DMS114 treated with DMSO at 0.1 percent for 48 hours (cell line): ENCODE data around the gene GCNA.

Source experiments
- DNase-seq: peaks from one replicate; lab custom pipeline; 2025; ENCODE audit not compliant: unreplicated experiment; lab: John Stamatoyannopoulos, UW

The GCNA gene, protein sequence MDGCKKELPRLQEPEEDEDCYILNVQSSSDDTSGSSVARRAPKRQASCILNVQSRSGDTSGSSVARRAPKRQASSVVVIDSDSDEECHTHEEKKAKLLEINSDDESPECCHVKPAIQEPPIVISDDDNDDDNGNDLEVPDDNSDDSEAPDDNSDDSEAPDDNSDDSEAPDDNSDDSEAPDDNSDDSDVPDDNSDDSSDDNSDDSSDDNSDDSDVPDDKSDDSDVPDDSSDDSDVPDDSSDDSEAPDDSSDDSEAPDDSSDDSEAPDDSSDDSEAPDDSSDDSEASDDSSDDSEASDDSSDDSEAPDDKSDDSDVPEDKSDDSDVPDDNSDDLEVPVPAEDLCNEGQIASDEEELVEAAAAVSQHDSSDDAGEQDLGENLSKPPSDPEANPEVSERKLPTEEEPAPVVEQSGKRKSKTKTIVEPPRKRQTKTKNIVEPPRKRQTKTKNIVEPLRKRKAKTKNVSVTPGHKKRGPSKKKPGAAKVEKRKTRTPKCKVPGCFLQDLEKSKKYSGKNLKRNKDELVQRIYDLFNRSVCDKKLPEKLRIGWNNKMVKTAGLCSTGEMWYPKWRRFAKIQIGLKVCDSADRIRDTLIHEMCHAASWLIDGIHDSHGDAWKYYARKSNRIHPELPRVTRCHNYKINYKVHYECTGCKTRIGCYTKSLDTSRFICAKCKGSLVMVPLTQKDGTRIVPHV

DNA sequence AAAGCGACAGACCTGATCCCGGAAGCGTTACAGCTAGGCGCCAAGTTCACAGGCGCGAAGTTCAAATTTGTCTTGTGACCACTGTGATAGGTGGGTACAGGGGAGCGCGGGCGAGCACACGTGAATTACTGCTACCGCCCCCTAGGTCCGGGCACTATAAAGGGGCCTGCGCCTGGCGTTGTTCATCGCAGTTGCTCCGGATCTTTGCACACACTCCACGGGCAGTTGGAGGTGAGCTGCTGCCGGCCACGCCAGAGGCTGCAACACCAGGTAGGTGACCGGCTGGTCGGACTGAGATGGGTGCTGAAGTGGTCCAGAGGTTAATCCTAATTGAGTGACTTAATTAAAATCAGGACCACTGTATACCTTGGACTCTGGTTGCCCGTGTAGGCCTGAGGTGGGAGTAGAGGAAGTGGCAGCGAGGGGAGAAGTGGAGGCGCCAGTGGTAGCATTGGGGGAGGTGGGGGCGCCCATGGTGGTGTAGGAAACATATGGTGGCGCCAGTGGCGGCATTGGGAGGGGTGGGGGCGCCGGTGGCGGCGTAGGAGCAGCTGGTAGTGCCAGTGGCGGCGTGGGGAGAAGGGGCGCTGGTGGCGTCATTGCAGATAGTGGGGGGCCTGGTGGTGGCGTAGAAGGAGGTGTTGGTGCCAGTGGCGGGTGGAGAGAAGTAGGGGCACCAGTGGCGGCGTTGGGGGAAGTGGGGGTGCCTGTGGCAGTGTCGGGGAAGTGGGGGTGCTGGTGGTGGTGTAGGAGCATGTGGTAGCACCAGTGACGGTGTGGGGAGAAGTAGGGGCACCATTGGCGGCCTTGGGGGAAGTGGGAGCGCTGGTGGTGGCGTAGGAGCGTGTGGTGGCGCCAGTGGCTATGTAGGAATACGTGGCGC is at the start of gene GCNA:
TSS of gene GCNA (plus strand) at position 185 of the 883 bp plus-strand sequence. CDS start 2,385 bp downstream, outside the sequence.
- DNase-seq, result no peak

DNA sequence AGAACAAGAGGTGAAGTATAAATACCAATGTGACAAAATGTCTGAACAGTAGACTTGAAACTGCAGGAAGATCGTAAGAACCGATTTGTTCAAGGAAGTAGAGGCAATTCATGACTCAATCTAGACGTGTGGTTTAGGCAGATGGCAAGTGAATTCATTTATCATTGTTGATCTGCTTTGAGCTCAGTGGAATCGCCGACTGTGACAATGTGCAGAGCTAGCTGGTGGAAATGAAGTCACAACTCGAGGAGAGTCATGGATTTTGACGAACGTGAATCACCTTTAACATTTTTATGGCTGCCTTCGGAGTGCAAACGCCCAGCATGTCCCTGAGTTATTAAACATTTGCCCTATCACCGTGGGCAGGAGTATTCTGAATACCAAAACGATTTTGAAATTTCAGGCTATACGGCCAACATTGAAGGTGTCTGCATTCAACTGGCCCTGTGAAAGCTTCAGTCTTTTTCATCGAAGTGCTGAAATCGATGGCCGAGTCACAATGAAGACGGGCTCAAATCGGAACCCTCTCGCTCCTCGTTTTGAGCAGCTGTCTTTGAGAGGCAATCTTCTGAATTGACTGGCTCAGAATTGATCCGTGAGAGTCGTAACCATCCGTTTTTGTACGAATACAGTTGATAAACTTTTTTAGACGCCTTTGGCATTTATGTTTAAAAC is 46.0 kb upstream of the GCNA start:
- DNase-seq, result no peak

DNA sequence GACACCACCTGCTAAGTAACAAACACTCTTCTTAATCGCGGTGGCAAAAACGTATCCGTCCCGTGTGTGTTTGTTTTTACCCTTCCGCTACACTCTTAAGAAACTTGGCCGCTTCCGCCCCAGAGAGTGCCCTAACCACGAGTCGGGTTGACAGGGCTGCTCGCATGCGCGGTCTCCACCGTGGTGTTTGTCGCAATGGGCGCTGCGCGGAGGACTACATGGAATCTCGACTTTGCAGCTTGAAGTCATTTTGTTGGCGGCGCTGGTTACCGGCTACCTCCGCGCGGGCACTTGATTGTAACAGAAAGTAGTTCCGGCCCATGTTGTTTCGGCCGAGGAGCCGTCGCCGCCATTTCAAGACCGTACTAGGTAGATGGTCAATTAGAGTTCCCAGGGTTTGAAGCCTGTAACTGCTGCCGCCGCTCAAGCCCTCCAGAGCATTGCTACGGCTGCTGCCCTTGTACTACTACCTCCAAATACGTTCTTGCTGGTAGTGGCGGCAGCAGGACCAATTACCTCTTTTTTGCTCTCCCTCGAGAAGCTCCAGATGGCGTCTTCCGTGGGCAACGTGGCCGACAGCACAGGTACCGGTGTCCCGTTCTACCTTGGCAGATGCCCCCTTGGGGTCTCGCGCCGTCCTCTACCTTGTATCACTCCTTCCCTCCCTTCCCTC is 45.3 kb upstream of the GCNA start, which contains the start of gene OGT:
TSS of gene OGT (plus strand) at position 352 of the 673 bp plus-strand sequence. CDS start at position 548, 196 bp downstream.
- peak; percentile 91 for DNase-seq

DNA sequence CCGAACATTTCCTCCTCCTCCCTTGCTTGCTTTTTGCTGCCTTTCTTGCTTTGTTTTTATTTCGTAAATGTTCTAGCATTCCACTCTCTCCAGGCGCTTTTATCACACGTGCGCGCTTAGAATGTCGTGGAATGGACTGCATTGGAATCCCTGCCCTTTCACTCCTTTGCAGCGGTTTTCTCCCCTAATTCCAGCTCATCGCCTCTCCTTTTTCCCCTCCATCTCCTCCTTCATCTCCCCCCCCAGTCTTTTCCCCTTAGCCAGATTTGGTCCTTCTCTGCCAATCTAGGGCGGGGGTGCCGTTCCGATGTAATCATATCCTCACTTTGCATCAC is 44.8 kb upstream of the GCNA start:
- no peak for DNase-seq

DNA sequence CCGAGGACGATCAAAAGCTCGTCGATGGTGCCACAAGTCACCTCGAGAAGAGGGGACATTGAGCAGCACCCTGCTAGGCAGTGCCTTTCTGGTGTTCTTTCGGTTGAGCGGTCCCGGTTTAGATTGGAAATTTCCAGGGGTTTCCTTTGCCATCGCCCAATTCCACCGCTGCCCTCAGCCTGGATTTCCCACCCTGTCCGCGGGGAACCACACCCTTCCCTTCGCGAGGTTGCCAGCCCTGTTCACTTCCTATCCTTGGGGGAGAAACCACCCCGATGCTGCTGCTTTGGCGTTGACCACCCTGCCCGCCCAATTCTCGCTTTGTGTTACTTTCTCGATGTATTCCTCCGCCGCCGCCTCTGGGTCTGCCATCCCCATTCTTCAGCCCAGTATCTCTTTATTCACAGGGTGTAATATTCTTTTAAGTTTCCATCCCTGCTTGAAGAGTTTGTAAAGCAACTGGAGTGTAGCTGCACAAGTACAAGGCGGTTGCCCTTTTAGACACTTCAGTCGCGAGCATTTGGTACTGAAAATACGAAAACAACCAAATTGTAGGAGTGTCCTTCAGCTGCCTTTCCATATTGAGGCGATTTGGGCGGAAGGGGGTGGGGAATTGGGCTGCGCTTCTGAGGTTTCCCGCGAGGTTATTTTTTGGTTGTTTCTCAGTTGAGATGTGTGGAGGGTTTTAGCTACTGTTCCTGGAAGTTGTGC is 44.2 kb upstream of the GCNA start:
- peak; percentile 57 for DNase-seq

DNA sequence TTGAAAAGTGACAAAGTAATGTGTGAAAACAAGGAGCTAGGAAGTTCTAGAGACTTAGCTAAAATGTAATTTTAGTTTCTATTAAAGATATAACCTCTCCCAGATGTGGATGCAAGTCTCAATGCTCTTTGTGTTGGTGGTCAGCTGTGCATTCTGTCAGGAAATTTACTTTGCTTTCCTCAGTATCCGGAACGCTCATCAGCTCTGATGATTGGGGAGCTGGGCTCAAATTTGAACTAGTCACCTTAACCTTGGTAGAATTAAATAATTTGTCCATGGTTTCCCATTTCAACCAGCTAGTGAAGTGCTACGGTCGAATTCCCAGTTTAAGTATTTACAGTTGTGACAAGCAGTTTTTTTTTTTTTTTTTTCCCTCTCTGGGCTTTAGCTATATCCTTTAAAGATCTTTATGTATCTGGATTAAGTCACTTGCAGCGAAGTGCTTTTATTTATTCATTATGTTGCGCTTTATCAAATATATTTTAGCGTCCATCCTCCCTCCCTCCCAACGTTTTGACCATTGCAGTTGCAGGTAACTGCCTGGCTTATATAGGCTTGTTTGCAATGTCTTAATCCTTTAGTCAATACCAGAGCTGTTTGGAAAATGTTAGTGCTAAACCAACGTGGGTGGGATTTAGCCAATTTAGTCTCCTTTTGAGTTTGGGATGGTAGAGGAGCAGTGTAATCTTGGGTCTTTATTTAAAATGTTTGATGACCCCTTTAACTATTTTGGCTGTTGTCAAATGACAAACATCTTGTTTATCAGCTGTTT is 43.3 kb upstream of the GCNA start:
- DNase-seq, result no peak

DNA sequence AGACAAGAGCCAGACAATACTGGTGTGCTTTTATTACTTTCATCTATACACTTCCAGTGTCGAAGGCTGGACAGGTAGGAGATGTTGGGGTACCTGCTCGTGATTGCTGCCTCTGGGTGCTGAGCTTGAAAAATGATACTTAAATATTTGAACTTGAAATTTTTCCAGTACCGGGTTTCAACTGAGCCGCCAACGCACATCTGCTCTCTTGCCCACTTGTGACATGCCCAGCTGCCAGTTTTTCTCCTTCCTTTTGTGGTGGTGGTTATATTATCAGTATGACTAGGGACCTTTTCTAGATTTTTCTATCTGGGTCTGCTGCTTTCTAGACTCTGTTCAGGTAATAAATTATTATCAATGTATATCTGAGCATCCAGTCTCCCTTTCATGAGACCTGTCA is 42.0 kb upstream of the GCNA start:
- no peak for DNase-seq

DNA sequence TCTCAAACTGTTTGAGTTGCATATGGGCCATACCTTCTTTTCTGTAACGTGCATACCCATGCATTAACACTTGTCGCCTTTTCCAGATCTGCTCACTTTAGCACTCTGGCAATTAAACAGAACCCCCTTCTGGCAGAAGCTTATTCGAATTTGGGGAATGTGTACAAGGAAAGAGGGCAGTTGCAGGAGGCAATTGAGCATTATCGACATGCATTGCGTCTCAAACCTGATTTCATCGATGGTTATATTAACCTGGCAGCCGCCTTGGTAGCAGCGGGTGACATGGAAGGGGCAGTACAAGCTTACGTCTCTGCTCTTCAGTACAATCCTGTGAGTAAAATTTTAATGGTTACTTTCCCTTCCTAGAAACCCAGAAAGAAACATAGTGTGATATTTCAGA is 40.5 kb upstream of the GCNA start:
- DNase-seq, result no peak

DNA sequence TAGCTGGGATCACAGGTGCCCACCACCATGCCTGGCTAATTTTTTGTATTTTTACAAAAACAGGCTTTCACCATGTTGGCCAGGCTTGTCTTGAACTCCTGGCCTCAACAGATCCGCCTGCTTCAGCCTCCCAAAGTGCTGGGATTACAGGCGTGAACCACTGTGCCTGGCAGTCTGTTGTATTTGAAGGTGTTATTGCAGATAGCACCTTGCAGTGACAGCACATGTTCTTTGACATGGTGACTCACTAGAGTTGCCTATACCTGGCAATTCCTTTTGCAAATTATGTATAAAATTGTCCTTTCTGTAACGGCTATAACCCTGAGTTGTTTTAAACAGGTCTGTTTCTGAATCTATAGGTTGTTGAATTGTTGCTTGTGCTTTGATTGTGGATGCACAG is 37.4 kb upstream of the GCNA start:
- no peak for DNase-seq

DNA sequence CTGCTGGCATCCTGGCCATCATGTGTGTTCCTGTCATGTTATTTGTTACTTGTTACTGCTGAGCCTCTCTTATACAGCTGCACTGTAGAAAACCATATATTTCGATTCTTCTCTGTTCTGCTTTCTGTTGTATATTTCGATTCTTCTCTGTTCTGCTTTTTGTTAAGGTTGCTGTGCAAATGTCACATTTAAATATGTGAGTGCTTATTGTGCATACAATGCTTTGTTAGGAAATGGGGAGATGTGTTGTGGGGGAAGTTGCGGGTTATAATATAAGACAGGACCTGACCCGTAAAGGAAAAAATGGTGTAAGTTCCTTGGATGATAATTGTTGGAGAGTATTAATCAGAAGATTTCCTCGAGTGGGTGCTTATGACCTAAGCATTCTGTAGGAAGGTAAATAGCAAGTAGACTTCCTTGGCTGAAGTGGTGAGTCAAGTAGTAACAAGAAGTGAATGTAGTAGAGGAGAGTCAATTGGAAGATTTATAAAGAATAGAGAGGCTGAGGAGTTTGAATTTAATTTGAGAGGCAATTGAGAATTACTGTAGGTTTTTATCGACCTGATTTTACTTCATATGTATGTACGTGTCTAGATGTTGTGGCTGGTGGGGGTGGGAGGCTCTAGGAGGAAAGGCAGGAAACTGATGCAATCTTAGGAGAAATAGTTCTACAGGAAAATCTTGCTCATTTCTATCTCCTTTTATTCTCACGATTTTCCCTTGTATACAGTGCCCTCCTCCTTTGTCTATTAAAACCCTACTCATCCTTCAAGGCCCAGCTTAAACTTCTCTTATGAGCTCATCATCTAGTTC is 36.8 kb upstream of the GCNA start:
- no peak for DNase-seq

DNA sequence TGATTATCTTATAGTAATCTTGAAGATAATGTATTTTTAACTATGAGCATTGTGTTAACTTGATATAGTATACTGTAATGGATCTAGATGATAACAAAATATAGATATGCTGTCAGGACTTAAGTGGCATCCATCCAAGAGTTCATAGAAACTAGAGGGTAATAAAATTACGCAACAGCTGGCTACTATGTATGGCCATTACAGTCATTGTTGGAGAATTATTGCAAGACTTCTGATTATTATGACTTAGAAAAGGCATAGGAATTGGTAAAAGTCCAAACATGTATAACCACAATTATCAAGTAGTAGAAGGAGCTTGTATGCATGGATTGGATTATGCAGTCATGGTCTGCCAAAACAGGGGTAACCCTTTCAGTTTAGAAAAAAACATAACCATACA is 35.8 kb upstream of the GCNA start:
- DNase-seq, result no peak

DNA sequence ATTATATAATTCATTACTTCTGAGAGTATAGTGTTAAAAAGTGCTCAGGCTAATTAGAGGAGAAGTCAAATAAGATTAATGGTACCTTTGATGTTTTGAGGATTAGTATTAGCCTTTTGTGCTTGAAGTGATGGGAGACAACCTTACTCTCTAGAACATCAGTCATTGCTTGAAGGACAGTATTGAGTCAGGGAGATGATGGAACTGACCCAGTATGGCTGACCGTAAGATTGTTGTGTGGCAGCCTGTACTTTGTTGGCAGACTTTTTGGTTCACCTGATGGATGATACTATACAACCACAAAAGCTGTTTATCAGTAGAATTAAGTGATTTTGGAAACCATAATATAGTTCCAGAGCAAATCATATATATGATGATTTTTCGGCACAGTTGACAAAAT is 35.4 kb upstream of the GCNA start:
- no peak for DNase-seq

DNA sequence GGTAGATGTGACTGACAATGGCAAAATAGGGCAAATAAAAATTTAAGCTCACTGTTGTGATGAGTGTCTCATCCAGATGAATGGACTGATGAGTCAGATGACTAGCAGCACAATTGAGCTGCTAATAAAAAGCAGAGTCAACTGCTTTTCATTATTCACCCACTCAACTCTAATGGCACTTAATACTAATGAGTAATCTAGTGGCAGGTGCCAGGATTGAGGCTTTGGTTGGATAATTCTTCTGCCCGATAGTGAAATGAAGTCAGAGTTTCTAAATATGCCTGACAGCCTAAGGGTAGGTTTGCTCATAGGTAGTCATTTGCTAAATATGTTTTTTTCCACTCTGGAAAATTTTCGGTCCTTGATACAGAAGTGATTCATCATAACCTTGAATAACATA is 34.9 kb upstream of the GCNA start:
- no peak for DNase-seq

DNA sequence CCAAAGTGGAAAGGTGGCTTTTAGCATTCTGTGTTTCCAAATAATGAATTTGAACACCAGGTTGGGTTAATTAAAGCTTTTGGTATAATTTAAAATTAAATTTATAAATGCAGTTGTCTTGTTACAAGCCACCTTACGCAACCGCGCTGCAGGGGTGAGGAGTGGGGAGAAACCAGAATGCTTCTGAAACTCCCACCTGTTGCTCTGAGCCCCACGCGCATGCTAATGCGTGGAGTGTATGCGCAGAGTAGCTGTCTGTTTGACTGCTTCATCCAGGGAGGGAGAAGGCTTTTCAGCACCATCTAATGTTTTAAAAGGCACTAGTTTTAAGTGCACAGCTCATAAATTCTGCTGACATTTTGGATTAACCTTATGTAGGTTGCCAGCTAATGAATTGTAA is 32.9 kb upstream of the GCNA start:
- DNase-seq, result no peak

DNA sequence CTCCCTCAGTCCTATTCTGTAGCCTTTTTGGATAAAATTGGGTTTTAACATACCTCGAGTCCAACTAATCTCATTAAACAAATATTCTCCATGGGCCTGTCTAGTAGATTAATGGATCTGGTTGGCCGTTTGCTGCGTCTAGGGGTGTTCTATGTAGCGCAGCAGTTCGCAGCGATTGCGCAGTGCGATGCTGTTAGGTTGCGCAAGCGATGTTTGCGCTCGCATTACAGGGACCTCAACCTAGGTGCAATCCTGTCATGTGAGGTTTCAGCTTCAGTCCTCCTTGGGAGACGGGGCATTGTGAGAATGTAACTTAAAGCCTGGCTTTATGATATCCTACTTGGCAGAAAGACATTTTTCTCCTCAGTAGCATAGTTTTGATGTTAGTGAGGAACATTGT is 31.4 kb upstream of the GCNA start:
- DNase-seq, result no peak

DNA sequence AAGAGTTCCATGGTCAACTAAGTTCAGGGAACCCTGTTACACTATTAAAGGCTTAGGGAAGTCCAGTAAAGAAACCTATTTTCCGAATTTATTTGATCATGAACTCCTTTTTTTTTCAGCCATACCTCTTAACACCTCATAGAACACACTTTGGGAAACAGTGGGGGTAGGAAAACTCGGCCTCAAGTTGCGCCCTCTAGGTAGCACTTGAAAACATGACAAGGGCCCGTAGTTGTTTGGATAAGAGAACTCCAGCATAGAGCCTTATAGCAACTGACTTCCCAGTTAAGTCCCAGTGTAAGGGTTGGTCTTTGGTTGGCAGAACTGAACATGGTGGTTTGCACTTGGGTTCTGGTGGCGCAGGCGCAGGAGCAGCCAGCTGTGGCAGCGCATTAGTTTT is 30.9 kb upstream of the GCNA start:
- DNase-seq, result no peak

DNA sequence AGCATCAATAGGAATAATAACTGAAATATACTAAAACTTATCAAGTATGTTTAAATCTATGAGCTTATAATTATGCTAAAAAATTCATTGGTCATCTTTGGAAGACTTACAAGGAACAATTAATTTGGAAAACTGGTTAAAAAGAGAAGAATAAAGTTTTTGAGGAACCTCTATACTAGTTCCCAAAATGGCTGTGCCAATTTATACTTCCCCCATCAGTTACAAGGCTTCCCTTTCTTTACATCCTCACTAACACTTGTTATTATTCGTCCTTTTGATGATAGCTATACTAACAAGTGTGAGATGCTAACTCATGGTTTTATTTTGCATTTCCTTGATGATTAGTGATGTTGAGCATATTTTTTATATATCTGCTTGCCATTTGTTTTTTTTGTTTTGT is 28.3 kb upstream of the GCNA start:
- no peak for DNase-seq

DNA sequence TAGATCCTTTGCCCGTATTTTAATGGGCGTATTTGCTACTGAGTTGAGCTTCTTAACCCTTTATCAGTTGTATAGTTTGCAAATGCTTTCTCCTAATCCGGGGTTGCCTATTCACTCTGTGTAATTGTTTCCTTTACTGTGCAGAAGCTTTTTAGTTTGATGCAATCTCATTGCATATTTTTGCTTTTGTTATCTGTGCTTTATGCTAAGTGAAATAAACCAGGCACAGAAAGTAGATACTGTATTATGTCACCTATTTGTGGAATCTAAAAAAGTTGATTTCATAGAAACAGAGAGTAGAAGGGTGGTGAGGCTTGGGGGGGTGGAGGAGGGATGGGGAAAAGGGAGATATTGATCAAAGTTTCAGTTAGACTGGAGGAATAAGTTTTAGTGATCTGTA is 27.7 kb upstream of the GCNA start:
- DNase-seq, result no peak
